CD4-positive, alpha-beta T cell treated with Interleukin-12 subunit alpha and Interleukin-12 subunit beta, for 1 hour (primary cell): ENCODE measurements around the gene HCRTR1.

Experiments used
- DNase-seq: peaks from one replicate; pipeline ENCODE4 v3.0.0-alpha.2; 2020

The HCRTR1 gene

GRCh38 chr1:31598980-31599379, 18.5 kb upstream of the HCRTR1 start:
- no peak for DNase-seq

GRCh38 chr1:31600641-31601040, 16.8 kb upstream of the HCRTR1 start:
- DNase-seq, result no peak

GRCh38 chr1:31602081-31602480, 15.4 kb upstream of the HCRTR1 start:
- DNase-seq, result no peak

GRCh38 chr1:31605908-31606427, 11.5 kb upstream of the HCRTR1 start:
- peak; percentile 6 for DNase-seq

GRCh38 chr1:31607360-31607759, 10.1 kb upstream of the HCRTR1 start:
- DNase-seq, result no peak

- DNase-seq, result no peak
Measured at GRCh38 chr1:31609514-31610118, 7.9 kb upstream of the HCRTR1 start.

- no peak for DNase-seq
Measured at GRCh38 chr1:31614414-31615005, 3.0 kb upstream of the HCRTR1 start.

- DNase-seq, result no peak
Measured at GRCh38 chr1:31615414-31615813, 2.1 kb upstream of the HCRTR1 start.

- no peak for DNase-seq
Measured at GRCh38 chr1:31615939-31616338, 1.6 kb upstream of the HCRTR1 start.

GRCh38 chr1:31617916-31618746, 642 bp downstream of the HCRTR1 start:
- DNase-seq, result peak; percentile 35

GRCh38 chr1:31618916-31619846, 1.7 kb downstream of the HCRTR1 start:
- DNase-seq, result no peak

GRCh38 chr1:31620631-31621497, 3.4 kb downstream of the HCRTR1 start:
- DNase-seq, result no peak

- DNase-seq, result no peak
Measured at GRCh38 chr1:31621498-31621820, 4.0 kb downstream of the HCRTR1 start.

- DNase-seq, result no peak
Measured at GRCh38 chr1:31621847-31622730, 4.6 kb downstream of the HCRTR1 start.

GRCh38 chr1:31623365-31623764, 5.9 kb downstream of the HCRTR1 start:
- no peak for DNase-seq

GRCh38 chr1:31624309-31624708, 6.8 kb downstream of the HCRTR1 start:
- DNase-seq, result no peak

- DNase-seq, result no peak
Measured at GRCh38 chr1:31624731-31625514, 7.4 kb downstream of the HCRTR1 start.

GRCh38 chr1:31625561-31626222, 8.2 kb downstream of the HCRTR1 start:
- DNase-seq, result no peak
